Measurements from ENCODE around the gene BPIFA2.
"Not testable (repeated sequence)": the region's sequence is repeated elsewhere in the genome, so short reads cannot be mapped to it uniquely, and the experiment has no call there.

BPIFA2 gene

GRCh38 chr20:33167859-33168258, at the start of gene BPIFA2:
Gene BPIFA2 (plus strand): TSS chr20:33168159. CDS start chr20:33169146, 987 bp downstream.
- no peak for DNase-seq (ENCODE audit: low spot score)

GRCh38 chr20:33119725-33120720, 47.9 kb upstream of the BPIFA2 start:
- DNase-seq (ENCODE audit: low spot score), result no peak

- no peak for DNase-seq (ENCODE audit: low spot score)
Measured at GRCh38 chr20:33120934-33121333, 47.0 kb upstream of the BPIFA2 start.

GRCh38 chr20:33122297-33122696, 45.7 kb upstream of the BPIFA2 start:
- DNase-seq (ENCODE audit: low spot score), result not testable (repeated sequence)

GRCh38 chr20:33124261-33124660, 43.7 kb upstream of the BPIFA2 start:
- no peak for DNase-seq (ENCODE audit: low spot score)

GRCh38 chr20:33124994-33125393, 43.0 kb upstream of the BPIFA2 start:
- DNase-seq (ENCODE audit: low spot score), result no peak

GRCh38 chr20:33125983-33126382, 42.0 kb upstream of the BPIFA2 start:
- DNase-seq (ENCODE audit: low spot score), result no peak

GRCh38 chr20:33127422-33128097, 40.4 kb upstream of the BPIFA2 start:
- no peak for DNase-seq (ENCODE audit: low spot score)

- DNase-seq (ENCODE audit: low spot score), result no peak
Measured at GRCh38 chr20:33130568-33131061, 37.3 kb upstream of the BPIFA2 start.

- DNase-seq (ENCODE audit: low spot score), result no peak
Measured at GRCh38 chr20:33131949-33132473, 35.9 kb upstream of the BPIFA2 start.

- DNase-seq (ENCODE audit: low spot score), result no peak
Measured at GRCh38 chr20:33132513-33133372, 35.2 kb upstream of the BPIFA2 start.

GRCh38 chr20:33133373-33133941, 34.5 kb upstream of the BPIFA2 start:
- DNase-seq (ENCODE audit: low spot score), result no peak

GRCh38 chr20:33137195-33137594, 30.8 kb upstream of the BPIFA2 start:
- DNase-seq (ENCODE audit: low spot score), result no peak

GRCh38 chr20:33139467-33139866, 28.5 kb upstream of the BPIFA2 start:
- no peak for DNase-seq (ENCODE audit: low spot score)

- DNase-seq (ENCODE audit: low spot score), result no peak
Measured at GRCh38 chr20:33145521-33145920, 22.4 kb upstream of the BPIFA2 start.

GRCh38 chr20:33147299-33147698, 20.7 kb upstream of the BPIFA2 start:
- no peak for DNase-seq (ENCODE audit: low spot score)

- no peak for DNase-seq (ENCODE audit: low spot score)
Measured at GRCh38 chr20:33148040-33148439, 19.9 kb upstream of the BPIFA2 start.

- DNase-seq (ENCODE audit: low spot score), result no peak
Measured at GRCh38 chr20:33154252-33154651, 13.7 kb upstream of the BPIFA2 start.

GRCh38 chr20:33158637-33159385, 9.1 kb upstream of the BPIFA2 start:
- DNase-seq (ENCODE audit: low spot score), result no peak

- no peak for DNase-seq (ENCODE audit: low spot score)
Measured at GRCh38 chr20:33159713-33160112, 8.2 kb upstream of the BPIFA2 start.

GRCh38 chr20:33160681-33161080, 7.3 kb upstream of the BPIFA2 start:
- DNase-seq (ENCODE audit: low spot score), result no peak

Measured in kidney capillary endothelial cell (primary cell).